ENCODE results near the gene XCL2. TPM values are rescaled to one million over a fixed set of nuclear protein-coding genes. Genes with fewer than 3 reads are reported as not detected.

The XCL2 gene
- total and polyA plus RNA-seq, 2 of the 4 experiments (the other 2 are of a cell fraction) = not detected

DNA sequence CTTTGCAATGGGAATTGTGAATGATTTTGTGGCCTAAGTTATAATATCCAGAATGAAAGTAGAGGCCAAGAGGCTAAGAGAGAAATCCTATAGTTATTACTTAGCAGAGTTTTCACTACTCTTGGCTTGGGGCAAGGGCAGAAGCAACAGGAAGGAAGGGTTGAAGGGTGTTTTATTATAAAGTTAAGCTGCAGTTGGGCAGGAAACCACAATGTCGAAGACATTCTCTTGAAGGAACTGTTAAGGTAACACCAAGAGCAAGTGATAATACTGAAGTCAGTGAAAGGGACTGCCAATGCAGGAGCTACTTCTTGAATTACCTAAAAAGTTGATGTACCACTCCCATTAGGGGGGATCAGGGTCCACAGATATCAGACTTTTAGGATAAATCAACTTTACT lies 8.3 kb downstream of the XCL2 start:
- no TSS peak for BruUV-seq (replicated peaks)

More for the DNA sequence above, 8.3 kb downstream of the XCL2 start:
- dilution Hi-C loops (cut with HindIII; ENCODE audit: low sequenced_read_pairs, unreplicated experiment) = no loop called here
- no peak overlapping the region for H3K4me3 ChIP-seq (ENCODE audit: insufficient read depth, low read depth, low read length)
- DNase-seq = no peak
- WGBS, 2 experiments (ENCODE audit: extremely low coverage in 2 of 2, insufficient read length in 1 of 2) = no CpG with 5 or more reads among the region's 1 CpG
- no peak overlapping the region for H2BK120ac ChIP-seq (ENCODE audit: low read depth, low read length)
- no peak overlapping the region for H3K4me2 ChIP-seq (ENCODE audit: low read depth, low read length)
- H3K36me3 ChIP-seq (ENCODE audit: control insufficient read depth, insufficient read depth, low read length) = no peaks in the 10 kb centered on the region
- H3K9ac ChIP-seq (ENCODE audit: low read depth, low read length) = no peak overlapping the region
- no peak overlapping the region for H2AFZ ChIP-seq (replicated peaks; ENCODE audit: low read length, poor library complexity)
- no peak for ATAC-seq (ENCODE audit: low read depth)
- no peak overlapping the region for H3K23ac ChIP-seq (ENCODE audit: low read depth, low read length)
- H3K27ac ChIP-seq (ENCODE audit: insufficient read depth, low read length) = no peak overlapping the region
- intact Hi-C loops (cut with micrococcal nuclease) = no loop called here
- no peaks in the 10 kb centered on the region for H3K4me1 ChIP-seq (ENCODE audit: control insufficient read depth, insufficient read depth, low read length)
- H4K8ac ChIP-seq (ENCODE audit: low read depth in 2 of 2, low read length in 2 of 2) = no peak overlapping the region
- no peak overlapping the region for H3K56ac ChIP-seq (ENCODE audit: extremely low read depth, insufficient read depth, low read length)
- ChIA-PET POLR2A (ENCODE audit: unreplicated experiment) (no interaction called here), CTCF (no interaction called here)
- TF ChIP-seq RFX5 (IDR thresholded peaks at IDR 0.05; ENCODE audit: low read depth, low read length) (no peak), SMC3 (IDR thresholded peaks at IDR 0.05; ENCODE audit: low read depth, low read length) (no peak), RCOR1 (IDR thresholded peaks at IDR 0.05; ENCODE audit: insufficient replicate concordance, low read length) (no peak), BHLHE40 (IDR thresholded peaks at IDR 0.05; ENCODE audit: low read depth, low read length) (no peak), CEBPB (IDR thresholded peaks at IDR 0.05; ENCODE audit: low read depth, low read length) (no peak), CHD1 (IDR thresholded peaks at IDR 0.05; ENCODE audit: low read depth, low read length) (no peak), RAD21 (IDR thresholded peaks at IDR 0.05; ENCODE audit: low read length) (no peak), MAZ (IDR thresholded peaks at IDR 0.05; ENCODE audit: borderline replicate concordance, low read depth, low read length) (no peak), POLR2A (IDR thresholded peaks at IDR 0.05; ENCODE audit: low read depth, low read length) (no peak), FOS (IDR thresholded peaks at IDR 0.05; ENCODE audit: low read depth, low read length) (no peak), MXI1 (IDR thresholded peaks at IDR 0.05; ENCODE audit: borderline replicate concordance, low read depth, low read length) (no peak), MAFK (IDR thresholded peaks at IDR 0.05; ENCODE audit: low read depth, low read length) (no peak)
- TF ChIP-seq, protein P1, sequence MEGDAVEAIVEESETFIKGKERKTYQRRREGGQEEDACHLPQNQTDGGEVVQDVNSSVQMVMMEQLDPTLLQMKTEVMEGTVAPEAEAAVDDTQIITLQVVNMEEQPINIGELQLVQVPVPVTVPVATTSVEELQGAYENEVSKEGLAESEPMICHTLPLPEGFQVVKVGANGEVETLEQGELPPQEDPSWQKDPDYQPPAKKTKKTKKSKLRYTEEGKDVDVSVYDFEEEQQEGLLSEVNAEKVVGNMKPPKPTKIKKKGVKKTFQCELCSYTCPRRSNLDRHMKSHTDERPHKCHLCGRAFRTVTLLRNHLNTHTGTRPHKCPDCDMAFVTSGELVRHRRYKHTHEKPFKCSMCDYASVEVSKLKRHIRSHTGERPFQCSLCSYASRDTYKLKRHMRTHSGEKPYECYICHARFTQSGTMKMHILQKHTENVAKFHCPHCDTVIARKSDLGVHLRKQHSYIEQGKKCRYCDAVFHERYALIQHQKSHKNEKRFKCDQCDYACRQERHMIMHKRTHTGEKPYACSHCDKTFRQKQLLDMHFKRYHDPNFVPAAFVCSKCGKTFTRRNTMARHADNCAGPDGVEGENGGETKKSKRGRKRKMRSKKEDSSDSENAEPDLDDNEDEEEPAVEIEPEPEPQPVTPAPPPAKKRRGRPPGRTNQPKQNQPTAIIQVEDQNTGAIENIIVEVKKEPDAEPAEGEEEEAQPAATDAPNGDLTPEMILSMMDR (conservative IDR thresholded peaks at IDR 0.05; ENCODE audit: low read depth, low read length) = no peak
- TF ChIP-seq, protein P2, sequence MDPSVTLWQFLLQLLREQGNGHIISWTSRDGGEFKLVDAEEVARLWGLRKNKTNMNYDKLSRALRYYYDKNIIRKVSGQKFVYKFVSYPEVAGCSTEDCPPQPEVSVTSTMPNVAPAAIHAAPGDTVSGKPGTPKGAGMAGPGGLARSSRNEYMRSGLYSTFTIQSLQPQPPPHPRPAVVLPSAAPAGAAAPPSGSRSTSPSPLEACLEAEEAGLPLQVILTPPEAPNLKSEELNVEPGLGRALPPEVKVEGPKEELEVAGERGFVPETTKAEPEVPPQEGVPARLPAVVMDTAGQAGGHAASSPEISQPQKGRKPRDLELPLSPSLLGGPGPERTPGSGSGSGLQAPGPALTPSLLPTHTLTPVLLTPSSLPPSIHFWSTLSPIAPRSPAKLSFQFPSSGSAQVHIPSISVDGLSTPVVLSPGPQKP (IDR thresholded peaks at IDR 0.05; ENCODE audit: borderline replicate concordance, low read depth, low read length) = no peak
- TF ChIP-seq, protein P3, sequence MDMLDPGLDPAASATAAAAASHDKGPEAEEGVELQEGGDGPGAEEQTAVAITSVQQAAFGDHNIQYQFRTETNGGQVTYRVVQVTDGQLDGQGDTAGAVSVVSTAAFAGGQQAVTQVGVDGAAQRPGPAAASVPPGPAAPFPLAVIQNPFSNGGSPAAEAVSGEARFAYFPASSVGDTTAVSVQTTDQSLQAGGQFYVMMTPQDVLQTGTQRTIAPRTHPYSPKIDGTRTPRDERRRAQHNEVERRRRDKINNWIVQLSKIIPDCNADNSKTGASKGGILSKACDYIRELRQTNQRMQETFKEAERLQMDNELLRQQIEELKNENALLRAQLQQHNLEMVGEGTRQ (IDR thresholded peaks at IDR 0.05; ENCODE audit: low read depth, low read length) = no peak
- no peaks in the 10 kb centered on the region for H3K9me3 ChIP-seq (ENCODE audit: control insufficient read depth, insufficient read depth, low read length)
- no peak overlapping the region for H2BK15ac ChIP-seq (ENCODE audit: low read depth, low read length)
- no peak overlapping the region for H2BK5ac ChIP-seq (ENCODE audit: low read depth, low read length, poor library complexity, severe bottlenecking)
- H3K4ac ChIP-seq (ENCODE audit: low read depth, low read length) = no peak overlapping the region
- H3K9me1 ChIP-seq (ENCODE audit: insufficient read depth, low read length) = no peaks in the 10 kb centered on the region
- H4K5ac ChIP-seq (ENCODE audit: low read depth, low read length) = no peak overlapping the region
- no peaks in the 10 kb centered on the region for H3K79me1 ChIP-seq (ENCODE audit: low read depth in 1 of 2, low read length in 2 of 2)
- no peak overlapping the region for H2BK20ac ChIP-seq (ENCODE audit: low read depth, low read length)
- H3K27me3 ChIP-seq (ENCODE audit: control insufficient read depth, insufficient read depth, low read length) = no peaks in the 10 kb centered on the region
- H2AK5ac ChIP-seq (ENCODE audit: low read depth, low read length) = no peak overlapping the region
- H2AK9ac ChIP-seq (replicated peaks; ENCODE audit: low read depth, low read length, poor library complexity) = no peak overlapping the region
- in situ Hi-C loops (cut with MboI; ENCODE audit: low sequenced_read_pairs) = no loop called here
- H4K91ac ChIP-seq (ENCODE audit: insufficient read depth, low read depth, low read length) = no peak overlapping the region
- no peaks in the 10 kb centered on the region for H4K20me1 ChIP-seq (ENCODE audit: insufficient read depth, low read length)
- no peak overlapping the region for H3K14ac ChIP-seq (replicated peaks; ENCODE audit: low read depth, low read length)
- no peak overlapping the region for H3K18ac ChIP-seq (ENCODE audit: low read depth, low read length)
